MG63 (cell line): Measurements from ENCODE around the gene KRTAP3-1. TPM values are rescaled to one million over a fixed set of nuclear protein-coding genes. Genes with fewer than 3 reads are reported as not detected.
"Not testable (repeated sequence)": the region's sequence is repeated elsewhere in the genome, so short reads cannot be mapped to it uniquely, and the experiment has no call there.

Experiments
- DNase-seq: peaks from one replicate; pipeline ENCODE4 v3.0.0-alpha.2; 2020
- H3K27me3 ChIP-seq: fragments of 250-450 bp; sonication (Bioruptor Pico); 2 replicates; pipeline ENCODE4 v1.5.1; 2020; ENCODE audit warnings: mild to moderate bottlenecking, moderate library complexity
- H3K36me3 ChIP-seq: fragments of 250-450 bp; sonication (Bioruptor Pico); 2 replicates; pipeline ENCODE4 v1.5.1; 2020; ENCODE audit warnings: mild to moderate bottlenecking, moderate library complexity
- H3K4me3 ChIP-seq: fragments of 250-450 bp; sonication (Bioruptor Pico); 2 replicates; pipeline ENCODE4 v1.5.1; 2020; ENCODE audit warnings: mild to moderate bottlenecking, moderate library complexity
- H3K9me3 ChIP-seq: fragments of 250-450 bp; sonication (Bioruptor Pico); 2 replicates; pipeline ENCODE4 v1.5.1; 2020; ENCODE audit warnings: mild to moderate bottlenecking, moderate library complexity
- total RNA-seq: library from RNA; depleted of rRNA; stranded (reverse); fragments of >200 nt; shearing (Covaris generic); gene quantifications from 2 replicates; pipeline ENCODE4 v1.2.3, GENCODE V29; 2014; ENCODE audit warnings: low replicate concordance; rRNA removed

KRTAP3-1 gene
- not detected in 2 replicates for total RNA-seq

DNA sequence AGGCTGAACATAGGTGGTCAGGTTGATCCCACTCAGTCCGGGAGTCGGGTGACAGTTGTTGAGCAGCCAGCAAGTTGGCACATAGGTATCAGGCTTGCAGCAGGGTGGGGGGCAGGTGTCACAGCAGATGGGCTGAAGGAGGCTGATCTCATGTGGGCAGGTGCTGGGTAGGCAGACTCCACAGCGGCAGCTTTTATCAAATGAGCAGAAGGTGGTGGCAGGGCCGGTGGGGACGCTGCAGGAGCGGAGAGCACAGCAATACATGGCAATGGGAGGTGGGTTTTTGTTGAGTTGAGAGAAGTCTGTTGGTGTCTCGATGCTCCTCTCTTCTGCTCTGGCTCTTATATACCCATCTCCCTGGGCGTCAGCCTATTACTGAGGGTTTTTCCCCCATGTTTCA lies at the start of gene KRTAP3-1:
Gene KRTAP3-1, minus strand, starts transcription at position 318 of the 400 bp plus-strand sequence. Its CDS starts 54 bp downstream, at position 264.
- no peaks in the 10 kb centered on the region for H3K36me3 ChIP-seq
- H3K9me3 ChIP-seq: no peaks in the 10 kb centered on the region
- DNase-seq: no peak
- no peak within 1 kb of the TSS for H3K4me3 ChIP-seq
- H3K27me3 ChIP-seq: no peaks in the 10 kb centered on the region

DNA sequence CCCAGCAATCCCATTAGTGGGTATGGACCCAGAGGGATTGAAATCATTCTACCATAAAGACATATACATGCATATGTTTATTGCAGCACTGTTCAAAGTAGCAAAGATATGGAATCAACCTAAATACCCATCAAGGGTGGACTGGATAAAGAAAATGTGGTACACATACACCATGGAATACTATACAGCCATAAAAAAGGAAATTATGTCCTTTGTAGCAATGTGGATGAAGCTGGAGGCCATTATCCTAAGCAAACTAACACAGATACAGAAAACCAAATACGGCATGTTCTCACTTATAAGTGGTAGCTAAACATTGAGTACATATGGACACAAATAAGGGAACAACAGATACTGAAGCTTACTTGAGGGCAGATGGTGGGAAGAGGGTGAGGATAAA lies 48.6 kb upstream of the KRTAP3-1 start:
- no peaks in the 10 kb centered on the region for H3K27me3 ChIP-seq
- DNase-seq: no peak
- peaks cover 8% of the 10 kb centered on the region for H3K9me3 ChIP-seq
- H3K4me3 ChIP-seq: no peak overlapping the region
- H3K36me3 ChIP-seq: no peaks in the 10 kb centered on the region

DNA sequence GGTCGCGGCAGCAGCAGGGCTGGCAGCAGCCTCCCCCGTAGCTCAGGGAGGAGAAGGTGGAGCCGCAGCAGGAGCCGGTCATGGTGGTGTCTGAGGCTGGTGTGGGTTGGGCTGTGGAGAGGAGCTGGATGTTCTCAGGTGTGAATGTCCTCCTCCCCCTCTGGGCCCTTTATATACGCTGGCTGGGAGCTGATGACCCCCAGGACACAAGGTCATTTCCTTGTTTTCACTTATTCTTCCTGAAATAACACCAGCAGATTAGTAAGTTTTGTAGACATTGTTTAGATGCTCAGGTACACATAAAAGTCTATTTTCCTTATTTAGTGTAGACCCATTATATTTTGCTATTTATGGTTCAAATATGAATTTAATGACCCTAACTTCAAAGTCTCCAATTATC lies 46.2 kb upstream of the KRTAP3-1 start, which contains the start of gene KRTAP2-2:
Gene KRTAP2-2, minus strand, starts transcription at position 101 of the 400 bp plus-strand sequence. Its CDS starts 19 bp downstream, at position 82.
- not testable (repeated sequence) for H3K27me3 ChIP-seq, H3K4me3 ChIP-seq, H3K36me3 ChIP-seq, DNase-seq, H3K9me3 ChIP-seq

DNA sequence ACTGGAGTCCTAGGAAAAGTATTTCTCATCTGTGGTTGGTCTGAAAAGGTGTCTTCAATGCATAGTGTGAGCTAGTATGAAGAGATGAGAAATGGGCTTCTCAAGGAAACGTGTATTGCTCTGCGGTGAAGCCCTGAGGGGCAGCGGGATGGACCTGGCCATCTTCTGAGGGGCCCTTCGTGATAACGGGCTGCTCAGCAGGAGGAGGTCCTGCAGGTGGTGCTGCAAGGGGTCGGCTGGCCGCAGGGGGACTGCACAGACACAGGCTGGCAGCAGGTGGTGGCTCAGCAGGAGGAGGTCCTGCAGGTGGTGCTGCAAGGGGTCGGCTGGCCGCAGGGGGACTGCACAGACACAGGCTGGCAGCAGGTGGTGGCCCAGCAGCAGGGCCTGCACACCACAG lies 45.6 kb upstream of the KRTAP3-1 start:
- H3K4me3 ChIP-seq, H3K36me3 ChIP-seq, DNase-seq, H3K27me3 ChIP-seq, H3K9me3 ChIP-seq: not testable (repeated sequence)

DNA sequence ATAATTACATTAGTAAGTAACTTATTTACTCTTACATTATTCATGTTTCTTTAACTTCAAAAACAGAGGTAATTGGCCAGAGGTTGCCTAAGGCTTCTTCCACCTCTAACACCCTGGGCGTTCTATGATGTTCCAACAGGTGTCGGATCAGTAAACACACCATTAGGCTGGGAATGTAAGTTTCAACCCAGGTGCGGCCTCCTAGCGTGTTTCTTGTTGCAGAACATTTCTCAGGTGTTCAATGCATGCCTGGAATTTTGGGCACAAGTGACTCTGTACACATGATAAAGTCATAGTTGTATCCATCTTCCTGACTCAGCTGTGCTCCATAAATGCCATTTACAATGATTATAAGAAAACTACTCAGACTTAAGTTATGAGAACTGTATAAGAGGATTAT lies 45.1 kb upstream of the KRTAP3-1 start:
- no peak for DNase-seq
- Histone ChIP-seq H3K27me3 (no peaks in the 10 kb centered on the region), H3K9me3 (peaks cover 8% of the 10 kb centered on the region), H3K36me3 (no peaks in the 10 kb centered on the region), H3K4me3 (no peak overlapping the region)

DNA sequence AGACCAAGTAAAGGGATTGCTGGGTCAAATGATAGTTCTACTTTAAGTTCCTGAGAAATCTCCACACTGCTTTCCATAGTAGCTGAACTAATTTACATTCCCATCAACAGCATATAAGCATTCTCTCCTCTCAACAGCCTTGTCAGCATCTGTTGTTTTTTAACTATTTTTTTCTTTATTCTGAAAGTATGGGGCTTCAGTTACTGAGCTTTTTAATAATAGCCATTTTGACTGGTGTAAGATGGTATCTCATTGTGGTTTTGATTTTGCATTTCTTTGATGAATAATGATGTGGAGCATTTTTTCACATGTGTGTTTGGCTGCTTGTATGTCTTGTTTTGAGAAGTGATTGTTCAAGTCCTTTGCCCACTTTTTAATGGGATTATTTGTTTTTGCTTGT lies 43.6 kb upstream of the KRTAP3-1 start:
- peaks cover 7% of the 10 kb centered on the region for H3K9me3 ChIP-seq
- no peaks in the 10 kb centered on the region for H3K27me3 ChIP-seq
- H3K4me3 ChIP-seq: no peak overlapping the region
- DNase-seq: no peak
- no peaks in the 10 kb centered on the region for H3K36me3 ChIP-seq

DNA sequence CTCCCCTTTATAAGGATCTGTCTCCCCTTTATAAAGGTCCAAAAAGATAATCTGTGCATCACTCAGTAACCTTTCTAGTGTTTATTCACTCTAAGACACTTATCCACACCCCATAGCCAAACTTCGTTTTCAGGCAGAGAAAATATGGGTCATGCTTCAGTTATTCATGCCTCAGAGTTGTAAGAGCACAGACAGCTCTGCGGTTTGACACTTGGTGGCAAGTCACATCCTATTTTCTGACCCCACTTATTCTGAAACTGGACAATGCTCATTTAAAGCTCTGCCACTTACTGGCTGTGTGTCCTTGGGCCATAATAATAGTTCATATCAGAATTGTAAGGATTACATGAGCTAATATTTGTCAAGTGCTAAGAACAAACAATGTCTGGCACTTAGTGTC lies 40.2 kb upstream of the KRTAP3-1 start:
- no peak overlapping the region for H3K4me3 ChIP-seq
- no peaks in the 10 kb centered on the region for H3K27me3 ChIP-seq
- DNase-seq: peak; percentile 31
- H3K36me3 ChIP-seq: no peaks in the 10 kb centered on the region
- peaks cover 5% of the 10 kb centered on the region for H3K9me3 ChIP-seq

DNA sequence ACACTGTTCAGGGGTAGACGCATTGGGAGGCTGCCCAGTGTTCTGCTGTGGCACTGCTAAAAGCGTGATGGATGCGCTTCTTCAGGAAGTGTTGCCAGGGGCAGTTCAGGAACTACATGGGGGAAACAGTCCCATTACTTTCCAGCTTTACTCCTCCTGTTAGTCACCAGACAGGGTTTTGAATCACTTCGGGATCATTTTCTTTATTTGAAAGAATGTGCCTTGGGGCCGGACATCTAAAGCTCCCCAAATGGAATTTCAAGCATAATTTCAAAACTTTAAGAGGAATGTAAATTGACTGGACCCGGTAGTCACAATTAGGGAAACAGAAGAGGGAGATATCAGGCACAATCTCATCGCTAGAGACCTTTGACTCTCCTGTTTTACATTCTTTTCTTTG lies 39.5 kb upstream of the KRTAP3-1 start:
- H3K27me3 ChIP-seq: no peaks in the 10 kb centered on the region
- H3K9me3 ChIP-seq: peaks cover 8% of the 10 kb centered on the region
- DNase-seq: peak; percentile 36
- H3K4me3 ChIP-seq: no peak overlapping the region
- no peaks in the 10 kb centered on the region for H3K36me3 ChIP-seq

DNA sequence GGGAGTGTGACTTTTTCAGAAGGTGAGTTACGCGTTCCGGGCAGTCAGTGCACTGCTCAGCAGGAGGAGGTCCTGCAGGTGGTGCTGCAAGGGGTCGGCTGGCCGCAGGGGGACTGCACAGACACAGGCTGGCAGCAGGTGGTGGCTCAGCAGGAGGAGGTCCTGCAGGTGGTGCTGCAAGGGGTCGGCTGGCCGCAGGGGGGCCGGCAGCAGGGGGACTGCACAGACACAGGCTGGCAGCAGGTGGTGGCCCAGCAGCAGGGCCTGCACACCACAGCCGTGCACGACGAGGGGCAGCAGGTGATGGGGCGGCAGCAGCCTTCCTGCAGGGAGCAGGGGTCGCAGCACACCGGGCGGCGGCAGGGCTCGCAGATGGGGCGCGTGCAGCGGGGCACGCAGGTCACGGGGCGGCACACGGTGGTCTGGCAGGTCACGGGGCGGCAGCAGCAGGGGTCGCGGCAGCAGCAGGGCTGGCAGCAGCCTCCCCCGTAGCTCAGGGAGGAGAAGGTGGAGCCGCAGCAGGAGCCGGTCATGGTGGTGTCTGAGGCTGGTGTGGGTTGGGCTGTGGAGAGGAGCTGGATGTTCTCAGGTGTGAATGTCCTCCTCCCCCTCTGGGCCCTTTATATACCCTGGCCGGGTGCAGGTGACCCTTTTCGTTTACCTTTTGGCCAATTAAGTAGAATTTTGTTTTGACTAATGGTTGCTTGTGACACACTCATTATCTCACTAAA lies 38.0 kb upstream of the KRTAP3-1 start, which contains the start of gene KRTAP2-1:
Gene KRTAP2-1, minus strand, starts transcription at position 582 of the 731 bp plus-strand sequence. Its CDS starts 49 bp downstream, at position 533.
- not testable (repeated sequence) for DNase-seq, H3K27me3 ChIP-seq, H3K36me3 ChIP-seq, H3K4me3 ChIP-seq
- peaks cover 14% of the 10 kb centered on the region for H3K9me3 ChIP-seq

DNA sequence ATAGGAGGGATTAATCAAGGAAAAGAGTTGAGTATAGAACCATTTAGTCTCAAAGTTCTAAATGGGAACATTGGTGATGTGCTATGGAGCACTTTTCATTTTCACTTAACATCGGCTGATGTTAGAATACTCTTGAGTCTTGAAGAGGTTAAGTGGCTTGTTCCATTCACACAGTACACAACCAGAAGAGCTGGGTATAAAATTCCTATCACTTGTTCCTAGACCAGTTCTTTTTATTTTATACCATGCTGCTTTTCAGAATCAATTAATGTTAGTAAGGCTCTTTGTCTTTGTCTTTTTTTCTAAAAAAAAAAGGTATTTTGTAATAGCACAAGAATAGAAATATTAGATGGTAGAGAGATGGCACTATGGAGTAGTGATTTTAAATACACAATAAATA lies 34.0 kb upstream of the KRTAP3-1 start:
- Histone ChIP-seq H3K27me3 (no peaks in the 10 kb centered on the region), H3K4me3 (no peak overlapping the region), H3K36me3 (peaks cover 4% of the 10 kb centered on the region; the same call in 1 of the 2 replicates), H3K9me3 (peaks cover 14% of the 10 kb centered on the region)
- DNase-seq: no peak

DNA sequence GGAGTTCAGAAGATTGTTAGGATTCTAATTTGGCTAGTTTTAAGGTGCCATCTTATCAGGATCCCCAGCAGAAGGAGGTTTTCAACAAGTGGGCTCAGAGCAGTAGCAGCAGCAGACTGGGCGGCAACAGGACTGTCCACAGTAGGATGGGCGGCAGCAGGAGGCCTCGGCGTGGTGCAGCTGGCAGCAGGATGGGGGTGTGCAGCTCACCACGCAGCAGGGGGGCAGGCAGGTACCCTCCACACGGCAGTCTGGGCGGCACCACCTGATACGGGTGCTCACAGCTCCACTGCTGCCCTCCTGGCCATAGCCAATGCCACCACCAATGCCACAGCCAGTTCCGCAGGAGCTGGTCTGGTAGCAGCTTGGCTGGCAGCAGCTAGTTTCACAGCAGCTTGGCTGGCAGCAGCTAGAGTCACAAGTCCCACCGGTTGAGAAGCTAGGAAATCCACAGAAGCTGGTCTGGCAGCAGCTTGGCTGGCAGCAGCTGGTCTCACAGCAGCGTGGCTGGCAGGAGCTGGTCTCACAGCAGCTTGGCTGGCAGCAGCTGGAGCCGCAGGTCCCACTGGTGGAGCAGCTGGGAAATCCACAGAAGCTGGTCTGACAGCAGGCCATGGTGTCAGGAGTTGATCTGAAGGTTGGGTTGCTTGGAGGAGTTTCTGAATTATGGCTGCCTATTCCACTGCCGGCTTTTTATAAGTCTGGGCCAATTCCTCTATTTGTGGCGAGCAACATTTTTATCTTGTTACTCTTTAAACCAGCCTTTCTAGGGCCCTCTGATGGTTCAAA lies 32.0 kb upstream of the KRTAP3-1 start, which contains the start of gene KRTAP1-1:
Gene KRTAP1-1, minus strand, starts transcription at position 668 of the 789 bp plus-strand sequence. Its CDS starts 53 bp downstream, at position 615.
- H3K36me3 ChIP-seq, H3K4me3 ChIP-seq, H3K27me3 ChIP-seq: not testable (repeated sequence)
- H3K9me3 ChIP-seq: peaks cover 14% of the 10 kb centered on the region
- DNase-seq: peak; percentile 88

DNA sequence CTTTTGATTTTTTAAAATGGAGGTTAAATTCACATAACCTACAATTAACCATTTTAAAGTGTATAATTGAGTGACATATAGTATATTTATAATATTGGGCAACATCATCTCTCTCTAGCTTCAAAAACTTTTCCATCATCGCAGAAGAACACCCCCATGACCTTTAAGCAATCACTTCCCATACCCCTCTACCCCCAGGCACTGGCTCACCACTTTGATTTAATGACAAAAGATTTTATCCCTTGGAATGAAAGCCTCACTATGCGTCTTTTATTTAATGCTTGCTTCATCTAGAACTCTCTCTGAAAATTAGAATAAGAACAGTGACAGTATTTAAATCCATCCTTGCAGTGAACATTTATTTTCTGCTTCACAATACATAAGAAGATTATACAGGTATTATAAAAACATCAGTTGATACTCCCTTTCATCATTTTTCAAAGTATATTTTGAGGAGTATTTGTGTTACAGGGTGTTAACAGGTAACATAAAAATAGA lies 29.0 kb upstream of the KRTAP3-1 start:
- no peak for DNase-seq
- Histone ChIP-seq H3K9me3 (peaks cover 3% of the 10 kb centered on the region), H3K27me3 (no peaks in the 10 kb centered on the region), H3K4me3 (no peak overlapping the region), H3K36me3 (peaks cover under 1% of the 10 kb centered on the region; the same call in 1 of the 2 replicates)

DNA sequence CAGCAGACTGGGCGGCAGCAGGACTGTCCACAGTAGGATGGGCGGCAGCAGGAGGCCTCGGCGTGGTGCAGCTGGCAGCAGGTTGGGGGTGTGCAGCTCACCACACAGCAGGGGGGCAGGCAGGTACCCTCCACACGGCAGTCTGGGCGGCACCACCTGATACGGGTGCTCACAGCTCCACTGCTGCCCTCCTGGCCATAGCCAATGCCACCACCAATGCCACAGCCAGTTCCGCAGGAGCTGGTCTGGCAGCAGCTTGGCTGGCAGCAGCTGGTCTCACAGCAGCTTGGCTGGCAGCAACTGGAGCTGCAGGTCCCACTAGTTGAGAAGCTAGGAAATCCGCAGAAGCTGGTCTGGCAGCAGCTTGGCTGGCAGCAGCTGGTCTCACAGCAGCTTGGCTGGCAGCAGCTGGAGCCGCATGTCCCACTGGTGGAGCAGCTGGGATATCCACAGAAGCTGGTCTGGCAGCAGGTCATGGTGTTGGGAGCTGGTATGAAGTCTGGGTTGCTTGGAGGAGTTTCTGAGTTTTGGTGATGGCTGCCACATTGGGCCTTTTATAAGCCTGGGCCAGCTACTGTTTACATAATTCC lies 25.5 kb upstream of the KRTAP3-1 start, which contains the start of gene KRTAP1-3:
Gene KRTAP1-3, minus strand, starts transcription at position 529 of the 590 bp plus-strand sequence. Its CDS starts 53 bp downstream, at position 476.
- not testable (repeated sequence) for H3K9me3 ChIP-seq, H3K4me3 ChIP-seq, H3K36me3 ChIP-seq, H3K27me3 ChIP-seq
- peak; percentile 97 for DNase-seq

DNA sequence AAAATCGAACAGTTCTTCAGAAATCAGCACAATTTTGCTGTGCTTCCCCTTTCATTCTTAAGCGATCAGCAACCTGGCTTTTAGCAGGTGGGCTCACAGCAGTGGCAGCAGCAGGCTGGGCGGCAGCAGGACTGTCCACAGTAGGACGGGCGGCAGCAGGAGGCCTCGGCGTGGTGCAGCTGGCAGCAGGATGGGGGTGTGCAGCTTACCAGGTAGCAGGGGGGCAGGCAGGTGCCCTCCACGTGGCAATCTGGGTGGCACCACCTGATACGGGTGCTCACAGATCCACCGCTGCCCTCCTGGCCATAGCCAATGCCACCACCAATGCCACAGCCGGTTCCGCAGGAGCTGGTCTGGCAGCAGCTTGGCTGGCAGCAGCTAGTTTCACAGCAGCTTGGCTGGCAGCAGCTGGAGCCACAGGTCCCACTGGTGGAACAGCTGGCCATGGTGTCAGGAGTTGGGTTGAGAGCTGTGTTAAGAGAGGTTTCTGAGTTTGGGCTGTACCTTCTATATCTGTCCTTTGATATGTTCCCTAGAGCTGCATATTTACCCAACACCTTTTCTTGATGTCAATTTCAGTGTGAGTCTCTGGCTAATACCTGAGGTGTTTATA lies 20.8 kb upstream of the KRTAP3-1 start, which contains the start of gene KRTAP1-4:
Gene KRTAP1-4, minus strand, starts transcription at position 563 of the 613 bp plus-strand sequence. Its CDS starts 117 bp downstream, at position 446.
- no peaks in the 10 kb centered on the region for H3K9me3 ChIP-seq
- no peaks in the 10 kb centered on the region for H3K36me3 ChIP-seq
- H3K4me3 ChIP-seq: no peak within 1 kb of the TSS
- H3K27me3 ChIP-seq: no peaks in the 10 kb centered on the region
- DNase-seq: no peak

DNA sequence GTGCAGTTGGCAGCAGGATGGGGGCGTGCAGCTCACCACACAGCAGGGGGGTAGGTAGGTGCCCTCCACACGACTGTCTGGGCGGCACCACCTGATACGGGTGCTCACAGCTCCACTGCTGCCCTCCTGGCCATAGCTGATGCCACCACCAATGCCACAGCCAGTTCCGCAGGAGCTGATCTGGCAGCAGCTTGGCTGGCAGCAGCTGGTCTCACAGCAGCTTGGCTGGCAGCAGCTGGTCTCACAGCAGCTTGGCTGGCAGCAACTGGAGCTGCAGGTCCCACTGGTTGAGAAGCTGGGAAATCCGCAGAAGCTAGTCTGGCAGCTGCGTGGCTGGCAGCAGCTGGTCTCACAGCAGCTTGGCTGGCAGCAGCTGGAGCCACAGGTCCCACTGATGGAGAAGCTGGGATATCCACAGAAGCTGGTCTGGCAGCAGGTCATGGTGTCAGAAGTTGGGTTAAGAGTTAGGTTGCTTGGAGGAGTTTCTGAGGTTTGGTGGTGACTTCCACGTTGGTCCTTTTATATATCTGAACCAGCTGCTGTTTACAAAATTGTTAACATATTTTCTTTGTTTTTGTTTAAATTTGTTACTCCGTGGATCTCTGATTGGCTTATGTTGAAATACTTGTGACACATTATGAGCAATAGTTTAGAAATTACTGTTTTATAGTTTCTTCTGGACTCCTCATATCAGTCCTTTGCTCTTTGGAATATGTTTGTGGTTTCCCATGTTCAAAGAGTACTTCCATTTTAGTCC lies 18.0 kb upstream of the KRTAP3-1 start, which contains the start of gene KRTAP1-5:
Gene KRTAP1-5, minus strand, starts transcription at position 494 of the 757 bp plus-strand sequence. Its CDS starts 53 bp downstream, at position 441.
- Histone ChIP-seq H3K4me3 (0 out of 2 replicates have a peak within 1 kb of the TSS, but pooled peaks have one; percentile 0), H3K9me3 (peaks cover 3% of the 10 kb centered on the region; the same call in 1 of the 2 replicates), H3K36me3 (no peaks in the 10 kb centered on the region), H3K27me3 (no peaks in the 10 kb centered on the region)
- peak; percentile 99 for DNase-seq
